ENCODE data around the gene DNASE2.
A peak's percentile ranks its signal among the peaks of the same experiment; 100 is the strongest.
"Not testable (repeated sequence)": the region's sequence is repeated elsewhere in the genome, so short reads cannot be mapped to it uniquely, and the experiment has no call there.

DNASE2 gene

DNA sequence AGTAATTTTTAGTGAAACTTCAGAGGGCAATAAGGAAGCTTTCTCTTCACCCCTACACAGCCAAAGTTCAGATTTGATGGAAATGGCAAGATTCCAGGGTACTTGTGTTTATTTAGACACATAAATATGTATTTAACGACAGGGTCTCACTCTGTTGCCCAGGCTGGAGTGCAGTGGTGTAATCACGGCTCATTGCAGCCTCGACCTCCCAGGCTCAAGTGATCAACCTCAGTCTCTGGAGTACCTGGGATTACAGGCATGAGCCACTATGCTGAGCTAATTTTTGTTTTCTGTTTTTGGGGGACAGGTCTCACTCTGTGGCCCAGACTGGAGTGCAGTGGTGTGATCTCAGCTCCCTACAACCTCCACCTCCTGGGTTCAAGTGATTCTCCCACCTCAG lies 39.8 kb upstream of the DNASE2 start:
- TF ChIP-seq, protein P1, sequence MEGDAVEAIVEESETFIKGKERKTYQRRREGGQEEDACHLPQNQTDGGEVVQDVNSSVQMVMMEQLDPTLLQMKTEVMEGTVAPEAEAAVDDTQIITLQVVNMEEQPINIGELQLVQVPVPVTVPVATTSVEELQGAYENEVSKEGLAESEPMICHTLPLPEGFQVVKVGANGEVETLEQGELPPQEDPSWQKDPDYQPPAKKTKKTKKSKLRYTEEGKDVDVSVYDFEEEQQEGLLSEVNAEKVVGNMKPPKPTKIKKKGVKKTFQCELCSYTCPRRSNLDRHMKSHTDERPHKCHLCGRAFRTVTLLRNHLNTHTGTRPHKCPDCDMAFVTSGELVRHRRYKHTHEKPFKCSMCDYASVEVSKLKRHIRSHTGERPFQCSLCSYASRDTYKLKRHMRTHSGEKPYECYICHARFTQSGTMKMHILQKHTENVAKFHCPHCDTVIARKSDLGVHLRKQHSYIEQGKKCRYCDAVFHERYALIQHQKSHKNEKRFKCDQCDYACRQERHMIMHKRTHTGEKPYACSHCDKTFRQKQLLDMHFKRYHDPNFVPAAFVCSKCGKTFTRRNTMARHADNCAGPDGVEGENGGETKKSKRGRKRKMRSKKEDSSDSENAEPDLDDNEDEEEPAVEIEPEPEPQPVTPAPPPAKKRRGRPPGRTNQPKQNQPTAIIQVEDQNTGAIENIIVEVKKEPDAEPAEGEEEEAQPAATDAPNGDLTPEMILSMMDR (IDR thresholded peaks at IDR 0.05; ENCODE audit: low read depth, low read length), result no peak
- no peak for TF ChIP-seq MYC (IDR thresholded peaks at IDR 0.05; ENCODE audit: low read depth, low read length)
- TF ChIP-seq, protein P2, sequence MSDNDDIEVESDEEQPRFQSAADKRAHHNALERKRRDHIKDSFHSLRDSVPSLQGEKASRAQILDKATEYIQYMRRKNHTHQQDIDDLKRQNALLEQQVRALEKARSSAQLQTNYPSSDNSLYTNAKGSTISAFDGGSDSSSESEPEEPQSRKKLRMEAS (IDR thresholded peaks at IDR 0.05; ENCODE audit: low read depth, low read length), result no peak
- TF ChIP-seq POLR2A (IDR thresholded peaks at IDR 0.05; ENCODE audit: extremely low read depth, insufficient read length), result no peak
- no peak overlapping the region for H3K4me3 ChIP-seq (ENCODE audit: low read depth, low read length)
- no peak for DNase-seq (ENCODE audit: low read depth)

DNA sequence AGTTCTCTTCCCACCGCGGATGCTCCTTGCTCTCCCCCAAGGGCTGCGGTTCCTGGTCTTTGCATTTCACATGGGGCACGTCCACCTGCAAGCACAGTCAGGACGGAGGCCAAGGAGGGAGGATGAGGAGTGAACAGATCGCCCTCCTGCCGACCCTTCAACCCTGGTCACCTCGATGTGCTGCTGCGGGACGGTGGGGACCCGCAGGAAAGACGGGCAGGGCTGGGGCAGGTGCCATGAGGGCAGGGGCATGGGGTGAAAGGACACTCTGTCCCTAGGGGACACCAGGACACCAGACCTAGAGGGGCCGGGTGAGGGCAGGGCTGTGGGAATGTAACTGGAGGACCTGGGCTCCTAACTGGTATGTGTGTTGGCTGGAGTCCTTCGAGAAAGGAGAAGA lies 37.0 kb upstream of the DNASE2 start:
- no peak for DNase-seq (ENCODE audit: low read depth)
- no peak overlapping the region for H3K4me3 ChIP-seq (ENCODE audit: low read depth, low read length)
- TF ChIP-seq, protein P2 (IDR thresholded peaks at IDR 0.05; ENCODE audit: low read depth, low read length), result no peak
- no peak for TF ChIP-seq MYC (IDR thresholded peaks at IDR 0.05; ENCODE audit: low read depth, low read length)
- TF ChIP-seq, protein P1 (IDR thresholded peaks at IDR 0.05; ENCODE audit: low read depth, low read length), result no peak
- no peak for TF ChIP-seq POLR2A (IDR thresholded peaks at IDR 0.05; ENCODE audit: extremely low read depth, insufficient read length)

DNA sequence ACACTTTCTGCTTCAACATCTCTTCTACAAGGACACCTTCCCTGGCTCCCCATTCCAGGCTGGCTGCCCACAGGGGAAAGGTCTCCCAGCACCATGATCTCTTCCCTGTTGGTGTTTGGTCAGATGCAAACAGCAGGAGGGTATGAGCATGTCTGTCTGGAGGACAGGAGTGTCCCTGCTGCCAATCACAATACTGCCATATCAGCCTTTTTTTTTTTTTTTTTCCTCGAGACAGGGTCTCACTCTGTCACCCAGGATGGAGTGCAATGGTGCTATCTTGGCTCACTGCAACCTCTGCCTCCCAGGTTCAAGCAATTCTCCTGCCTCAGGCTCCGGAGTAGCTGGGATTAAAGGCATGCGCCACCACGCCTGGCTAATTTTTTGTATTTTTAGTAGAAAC lies 34.6 kb upstream of the DNASE2 start:
- not testable (repeated sequence) for H3K4me3 ChIP-seq (ENCODE audit: low read depth, low read length); DNase-seq (ENCODE audit: low read depth)

DNA sequence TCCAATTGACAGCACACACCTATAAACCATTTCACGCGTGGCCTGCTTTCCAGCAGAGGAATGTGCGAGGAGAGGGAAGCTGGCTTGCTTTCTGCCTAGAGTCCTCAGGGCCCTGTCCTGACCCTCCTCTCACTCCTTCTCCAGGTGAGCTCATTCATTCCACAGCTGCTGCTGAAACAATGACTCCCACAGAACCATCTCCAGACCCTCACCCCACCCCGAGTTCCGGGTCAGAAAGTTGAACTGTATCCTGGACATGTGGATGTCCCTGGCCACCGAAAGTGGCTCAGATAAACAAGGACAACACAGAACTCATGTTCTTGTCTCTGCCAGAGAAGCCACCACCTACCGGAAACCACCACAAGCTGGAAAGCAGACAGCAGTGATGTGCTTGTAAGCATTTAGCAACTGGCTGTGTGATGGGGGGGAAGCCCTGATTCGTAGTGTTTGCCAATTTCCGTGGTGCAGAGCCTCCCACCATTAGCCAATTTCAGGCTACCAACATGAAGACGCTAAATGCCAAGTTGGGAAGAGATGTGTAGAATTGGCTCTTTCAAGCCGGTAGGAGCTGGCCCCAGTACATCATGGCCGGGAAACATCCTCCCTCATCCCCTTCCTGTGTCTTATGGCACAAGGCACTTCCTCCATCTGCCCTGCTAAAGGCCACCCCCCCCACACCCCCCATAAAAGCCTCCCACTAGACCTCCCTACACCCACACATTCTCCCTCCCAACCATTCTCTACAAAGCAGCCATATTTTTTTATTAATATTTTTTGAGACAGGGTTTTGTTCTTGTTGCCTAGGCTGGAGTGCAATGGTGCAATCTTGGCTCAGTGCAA lies 32.8 kb upstream of the DNASE2 start:
- TF ChIP-seq, protein P1 (IDR thresholded peaks at IDR 0.05; ENCODE audit: low read depth, low read length), result no peak
- TF ChIP-seq MYC (IDR thresholded peaks at IDR 0.05; ENCODE audit: low read depth, low read length), result peak; percentile 73
- TF ChIP-seq, protein P2 (IDR thresholded peaks at IDR 0.05; ENCODE audit: low read depth, low read length), result peak; percentile 84
- peak; percentile 40 for TF ChIP-seq POLR2A (IDR thresholded peaks at IDR 0.05; ENCODE audit: extremely low read depth, insufficient read length)
- peak; percentile 96 for DNase-seq (ENCODE audit: low read depth)
- peak overlapping the region; percentile 43 for H3K4me3 ChIP-seq (ENCODE audit: low read depth, low read length)

DNA sequence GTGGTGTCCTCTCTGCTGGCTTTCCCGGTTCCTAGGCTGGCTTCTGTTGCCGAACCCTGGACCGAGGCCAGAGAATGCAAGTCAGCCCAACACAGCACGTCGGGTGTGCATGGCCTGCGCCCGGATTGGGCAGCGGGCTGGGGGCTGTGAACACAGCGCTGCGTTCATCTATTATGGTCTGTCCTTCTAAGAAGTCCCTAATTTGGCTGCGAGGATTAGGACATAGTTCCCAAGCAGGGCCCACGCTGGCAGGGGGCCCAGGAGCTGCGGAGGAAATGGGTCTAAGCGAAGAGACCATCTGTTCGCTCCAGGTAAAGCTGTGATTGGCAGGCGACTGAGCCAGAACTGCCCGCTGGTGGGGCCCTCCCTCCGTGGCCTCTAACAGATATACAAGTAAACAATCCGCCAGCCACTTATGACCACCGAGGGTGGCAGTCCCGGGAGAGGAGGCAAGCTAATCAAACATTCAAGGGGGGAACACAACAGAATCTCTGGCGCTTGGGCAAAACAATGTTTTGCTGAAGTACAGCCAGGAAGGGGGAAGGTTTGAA lies 31.8 kb upstream of the DNASE2 start:
- no peak for TF ChIP-seq POLR2A (IDR thresholded peaks at IDR 0.05; ENCODE audit: extremely low read depth, insufficient read length)
- TF ChIP-seq, protein P2 (IDR thresholded peaks at IDR 0.05; ENCODE audit: low read depth, low read length), result no peak
- TF ChIP-seq, protein P1 (IDR thresholded peaks at IDR 0.05; ENCODE audit: low read depth, low read length), result no peak
- TF ChIP-seq MYC (IDR thresholded peaks at IDR 0.05; ENCODE audit: low read depth, low read length), result no peak
- H3K4me3 ChIP-seq (ENCODE audit: low read depth, low read length), result peak overlapping the region; percentile 43
- DNase-seq (ENCODE audit: low read depth), result no peak

DNA sequence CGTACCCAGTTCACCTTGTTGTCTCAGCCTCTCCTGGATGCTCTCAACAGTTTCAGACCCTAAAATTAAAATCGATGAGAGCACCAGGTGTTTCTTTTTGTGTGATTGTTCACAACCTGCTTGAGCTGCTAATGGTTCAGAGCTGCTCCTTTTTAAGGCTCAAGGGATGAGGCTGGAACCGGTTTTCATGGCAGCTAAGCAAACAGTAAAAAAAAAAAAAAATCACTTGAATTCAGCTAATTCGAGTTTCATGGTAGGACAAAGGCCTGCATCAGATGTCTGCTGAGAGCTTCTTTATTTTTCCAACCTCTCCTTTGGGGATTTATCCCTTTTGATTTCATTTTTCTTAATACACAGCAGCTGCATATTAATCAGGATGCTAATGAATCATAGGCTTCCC lies 31.3 kb upstream of the DNASE2 start:
- no peak overlapping the region for H3K4me3 ChIP-seq (ENCODE audit: low read depth, low read length)
- TF ChIP-seq, protein P2 (IDR thresholded peaks at IDR 0.05; ENCODE audit: low read depth, low read length), result no peak
- TF ChIP-seq MYC (IDR thresholded peaks at IDR 0.05; ENCODE audit: low read depth, low read length) (no peak), POLR2A (IDR thresholded peaks at IDR 0.05; ENCODE audit: extremely low read depth, insufficient read length) (no peak)
- TF ChIP-seq, protein P1 (IDR thresholded peaks at IDR 0.05; ENCODE audit: low read depth, low read length), result no peak
- DNase-seq (ENCODE audit: low read depth), result no peak

Measured in NB4 (cell line).